Mesendoderm (in vitro differentiated cells): ENCODE results near the gene PTPRE.

Experiments used
- DNase-seq: peaks from one replicate; pipeline ENCODE4 v3.0.0; 2013
- H2AK5ac ChIP-seq: 2 replicates; pipeline ENCODE4 v1.6.1; 2013; ENCODE audit warnings: low read length, inconsistent platforms
- H2BK120ac ChIP-seq: 2 replicates; pipeline ENCODE4 v1.6.1; 2013; ENCODE audit warnings: low read depth, mild to moderate bottlenecking, low read length, moderate library complexity, mixed read lengths
- H2BK15ac ChIP-seq: replicated peaks from 2 replicates; pipeline ENCODE4 v1.6.1; 2013; ENCODE audit warnings: low read depth, mild to moderate bottlenecking, moderate library complexity
- H2BK5ac ChIP-seq: 2 replicates; pipeline ENCODE4 v1.6.1; 2013; ENCODE audit warnings: low read length, inconsistent platforms
- H3K18ac ChIP-seq: 2 replicates; pipeline ENCODE4 v1.6.1; 2013; ENCODE audit warnings: mild to moderate bottlenecking, low read length, mixed read lengths
- H3K23ac ChIP-seq: one replicate; pipeline ENCODE4 v1.6.1; 2013; ENCODE audit warnings: low read length
- H3K27ac ChIP-seq: 2 replicates; pipeline ENCODE4 v1.5.1; 2013; ENCODE audit warnings: low read depth, mild to moderate bottlenecking, inconsistent platforms, low read length, moderate library complexity
- H3K27me3 ChIP-seq: 2 replicates; pipeline ENCODE4 v1.6.1; 2013; ENCODE audit warnings: low read length, control low read depth, mild to moderate bottlenecking, inconsistent platforms; ENCODE audit not compliant: insufficient read depth, poor library complexity
- H3K36me3 ChIP-seq: 2 replicates; pipeline ENCODE4 v1.6.1; 2013; ENCODE audit warnings: low read length, inconsistent platforms; ENCODE audit not compliant: control insufficient read depth, insufficient read depth
- H3K4ac ChIP-seq: one replicate; pipeline ENCODE4 v1.6.1; 2013; ENCODE audit warnings: low read depth, mild to moderate bottlenecking, low read length, moderate library complexity
- H3K4me1 ChIP-seq: 2 replicates; pipeline ENCODE4 v1.6.1; 2013; ENCODE audit warnings: low read depth, low read length, inconsistent platforms; ENCODE audit not compliant: control insufficient read depth
- H3K4me2 ChIP-seq: 2 replicates; pipeline ENCODE4 v1.6.1; 2013; ENCODE audit warnings: low read length
- H3K4me3 ChIP-seq: 2 replicates; pipeline ENCODE4 v1.5.1; 2013; ENCODE audit warnings: mild to moderate bottlenecking, low read length
- H3K56ac ChIP-seq: one replicate; pipeline ENCODE4 v1.6.1; 2013; ENCODE audit warnings: low read length
- H3K79me1 ChIP-seq: 2 replicates; pipeline ENCODE4 v1.6.1; 2013; ENCODE audit warnings: low read length, inconsistent platforms
- H3K79me2 ChIP-seq: 2 replicates; pipeline ENCODE4 v1.6.1; 2013; ENCODE audit warnings: mild to moderate bottlenecking, low read length; ENCODE audit not compliant: control insufficient read depth, insufficient read depth
- H3K9ac ChIP-seq: 2 replicates; pipeline ENCODE4 v1.6.1; 2013; ENCODE audit warnings: low read length, inconsistent platforms
- H4K5ac ChIP-seq: one replicate; pipeline ENCODE4 v1.6.1; 2013; ENCODE audit warnings: low read length
- H4K8ac ChIP-seq: one replicate; pipeline ENCODE4 v1.6.1; 2013; ENCODE audit warnings: low read depth, mild to moderate bottlenecking, control low read depth, low read length, moderate library complexity
- WGBS: extraction: QIAGEN DNeasy Blood & Tissue Kit; methylation state at CpG from one replicate; pipeline ENCODE4 v1.1.7; 2013; ENCODE audit warnings: low lambda C conversion rate, missing lambda C conversion rate; ENCODE audit not compliant: insufficient coverage; ENCODE audit errors: extremely low coverage; 5-methylcytosine and 5-hydroxymethylcytosine counted together

The PTPRE gene

DNA sequence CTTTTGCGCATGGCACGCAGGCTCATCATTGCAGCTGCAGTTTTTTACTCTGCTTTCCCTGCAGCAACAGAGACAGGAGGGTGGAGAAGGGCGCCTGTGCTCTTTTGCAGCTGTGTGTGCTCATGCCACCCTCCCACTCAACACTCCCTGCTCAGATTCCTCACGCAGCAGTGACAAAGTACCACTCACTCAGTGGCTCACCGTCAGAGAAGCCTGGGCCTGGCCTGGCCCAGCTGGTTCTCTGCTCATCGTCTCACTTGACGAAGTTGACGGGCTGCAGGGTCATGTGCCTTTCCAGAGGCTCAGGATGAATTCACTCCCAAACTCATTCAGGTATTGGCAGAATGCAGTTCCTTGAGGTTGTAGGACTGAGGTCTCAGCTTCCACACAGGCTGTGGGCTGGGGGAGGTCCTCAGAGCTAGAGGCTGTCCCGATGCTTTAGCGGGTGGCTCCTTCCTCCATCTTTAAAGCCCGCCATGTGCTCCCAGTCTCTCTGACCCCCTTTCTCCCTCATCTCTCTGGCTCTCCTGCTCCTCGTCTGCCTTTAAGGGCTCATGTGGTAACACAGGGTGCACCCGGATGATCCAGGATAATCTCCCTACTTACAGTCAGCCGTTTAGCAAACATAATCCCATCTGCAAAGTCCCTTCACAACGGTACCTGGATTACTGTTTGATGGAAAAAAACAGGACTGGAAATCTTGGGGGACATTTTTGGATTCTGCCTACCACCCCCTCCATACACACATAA lies 25.8 kb downstream of the PTPRE start:
- no peak overlapping the region for H3K56ac ChIP-seq
- no peaks in the 10 kb centered on the region for H3K36me3 ChIP-seq
- no peaks in the 10 kb centered on the region for H3K27me3 ChIP-seq
- H3K4me1 ChIP-seq, result no peaks in the 10 kb centered on the region
- H3K23ac ChIP-seq, result no peak overlapping the region
- no peak overlapping the region for H3K9ac ChIP-seq
- H3K4me2 ChIP-seq, result no peak overlapping the region
- no peak overlapping the region for H4K8ac ChIP-seq
- no peak overlapping the region for H3K4me3 ChIP-seq
- no peak overlapping the region for H3K4ac ChIP-seq
- H3K79me1 ChIP-seq, result no peaks in the 10 kb centered on the region
- H3K18ac ChIP-seq, result no peak overlapping the region
- DNase-seq, result no peak
- no CpG with 5 or more reads among the region's 15 CpGs for WGBS
- H3K27ac ChIP-seq, result no peak overlapping the region
- no peak overlapping the region for H2AK5ac ChIP-seq
- no peak overlapping the region for H4K5ac ChIP-seq
- no peaks in the 10 kb centered on the region for H3K79me2 ChIP-seq
- H2BK15ac ChIP-seq, result no peak overlapping the region
- H2BK5ac ChIP-seq, result no peak overlapping the region
- H2BK120ac ChIP-seq, result no peak overlapping the region

GRCh38 chr10:127933271-127933670 lies 26.4 kb downstream of the PTPRE start:
- Histone ChIP-seq H2BK15ac (no peak overlapping the region), H2AK5ac (no peak overlapping the region), H3K4me2 (no peak overlapping the region), H3K79me1 (no peaks in the 10 kb centered on the region), H4K5ac (no peak overlapping the region), H2BK5ac (no peak overlapping the region), H3K4ac (no peak overlapping the region), H3K56ac (no peak overlapping the region), H3K4me3 (no peak overlapping the region), H3K27me3 (no peaks in the 10 kb centered on the region), H2BK120ac (no peak overlapping the region), H3K4me1 (no peaks in the 10 kb centered on the region), H3K9ac (no peak overlapping the region), H3K27ac (no peak overlapping the region), H4K8ac (no peak overlapping the region), H3K36me3 (no peaks in the 10 kb centered on the region), H3K79me2 (no peaks in the 10 kb centered on the region), H3K18ac (no peak overlapping the region), H3K23ac (no peak overlapping the region)
- no CpG with 5 or more reads among the region's 5 CpGs for WGBS
- DNase-seq, result no peak

DNA sequence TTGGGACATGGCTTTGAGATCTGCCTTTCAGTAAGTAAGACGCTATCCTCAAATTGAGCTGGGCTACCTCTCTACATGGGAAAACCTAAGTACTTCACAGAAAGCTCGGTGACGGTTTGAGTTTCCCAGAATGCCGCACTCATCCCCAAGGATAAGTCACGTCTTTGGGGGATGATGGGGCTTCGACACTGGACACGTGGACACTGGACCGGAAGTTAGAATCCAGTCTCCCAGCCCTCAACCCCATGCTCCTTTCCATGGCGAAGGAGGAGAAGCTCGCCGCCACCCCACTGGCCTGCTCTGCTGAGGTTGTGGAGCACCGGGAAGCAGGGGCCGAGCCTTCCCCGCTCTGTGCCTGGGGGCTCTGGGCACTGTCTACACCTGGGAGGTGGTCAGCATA lies 27.5 kb downstream of the PTPRE start:
- Histone ChIP-seq H3K9ac (no peak overlapping the region), H3K18ac (no peak overlapping the region), H2BK5ac (no peak overlapping the region), H4K5ac (no peak overlapping the region), H3K27ac (no peak overlapping the region), H3K4me1 (no peaks in the 10 kb centered on the region), H3K4me3 (no peak overlapping the region), H3K4ac (no peak overlapping the region), H3K56ac (no peak overlapping the region), H2AK5ac (no peak overlapping the region), H3K27me3 (no peaks in the 10 kb centered on the region), H3K23ac (no peak overlapping the region), H3K36me3 (no peaks in the 10 kb centered on the region), H2BK15ac (no peak overlapping the region), H3K79me1 (no peaks in the 10 kb centered on the region), H4K8ac (no peak overlapping the region), H2BK120ac (no peak overlapping the region), H3K79me2 (no peaks in the 10 kb centered on the region), H3K4me2 (no peak overlapping the region)
- WGBS, result no CpG with 5 or more reads among the region's 14 CpGs
- DNase-seq, result no peak

- Histone ChIP-seq H3K4me2 (no peak overlapping the region), H3K4me3 (no peak overlapping the region), H4K5ac (no peak overlapping the region), H3K79me1 (no peaks in the 10 kb centered on the region), H3K27me3 (no peaks in the 10 kb centered on the region), H3K4ac (no peak overlapping the region), H3K79me2 (no peaks in the 10 kb centered on the region), H2BK5ac (no peak overlapping the region), H3K27ac (no peak overlapping the region), H3K56ac (no peak overlapping the region), H3K36me3 (no peaks in the 10 kb centered on the region), H2BK120ac (no peak overlapping the region), H2AK5ac (no peak overlapping the region), H4K8ac (no peak overlapping the region), H2BK15ac (no peak overlapping the region), H3K9ac (no peak overlapping the region), H3K4me1 (no peaks in the 10 kb centered on the region), H3K23ac (no peak overlapping the region), H3K18ac (no peak overlapping the region)
- DNase-seq, result no peak
- WGBS, result no CpG with 5 or more reads among the region's 16 CpGs
Measured at GRCh38 chr10:127935071-127935561, 28.2 kb downstream of the PTPRE start.

- H3K9ac ChIP-seq, result no peak overlapping the region
- H3K4me3 ChIP-seq, result no peak overlapping the region
- no peak overlapping the region for H2BK15ac ChIP-seq
- H3K23ac ChIP-seq, result no peak overlapping the region
- H3K56ac ChIP-seq, result no peak overlapping the region
- H3K79me1 ChIP-seq, result no peaks in the 10 kb centered on the region
- no peak overlapping the region for H4K5ac ChIP-seq
- no peak overlapping the region for H2BK5ac ChIP-seq
- no peak overlapping the region for H3K18ac ChIP-seq
- DNase-seq, result no peak
- H4K8ac ChIP-seq, result no peak overlapping the region
- no peaks in the 10 kb centered on the region for H3K27me3 ChIP-seq
- no peak overlapping the region for H2BK120ac ChIP-seq
- H2AK5ac ChIP-seq, result no peak overlapping the region
- H3K36me3 ChIP-seq, result no peaks in the 10 kb centered on the region
- H3K4me2 ChIP-seq, result no peak overlapping the region
- no peaks in the 10 kb centered on the region for H3K79me2 ChIP-seq
- H3K4me1 ChIP-seq, result no peaks in the 10 kb centered on the region
- H3K4ac ChIP-seq, result no peak overlapping the region
- no peak overlapping the region for H3K27ac ChIP-seq
Measured at GRCh38 chr10:127937069-127937468, 30.2 kb downstream of the PTPRE start.

- H2BK5ac ChIP-seq, result no peak overlapping the region
- H4K8ac ChIP-seq, result no peak overlapping the region
- no peak overlapping the region for H3K4me3 ChIP-seq
- DNase-seq, result no peak
- no peak overlapping the region for H2BK120ac ChIP-seq
- H2BK15ac ChIP-seq, result no peak overlapping the region
- no peaks in the 10 kb centered on the region for H3K79me2 ChIP-seq
- WGBS, result no CpG with 5 or more reads among the region's 5 CpGs
- H3K4me1 ChIP-seq, result no peaks in the 10 kb centered on the region
- H3K27ac ChIP-seq, result no peak overlapping the region
- no peak overlapping the region for H3K56ac ChIP-seq
- H3K27me3 ChIP-seq, result no peaks in the 10 kb centered on the region
- H3K23ac ChIP-seq, result no peak overlapping the region
- no peak overlapping the region for H3K9ac ChIP-seq
- no peaks in the 10 kb centered on the region for H3K36me3 ChIP-seq
- no peak overlapping the region for H3K4ac ChIP-seq
- no peak overlapping the region for H4K5ac ChIP-seq
- no peak overlapping the region for H2AK5ac ChIP-seq
- H3K18ac ChIP-seq, result no peak overlapping the region
- no peaks in the 10 kb centered on the region for H3K79me1 ChIP-seq
- no peak overlapping the region for H3K4me2 ChIP-seq
Measured at GRCh38 chr10:127937915-127938463, 31.1 kb downstream of the PTPRE start.
